M059J (cell line): ENCODE results near the gene PPP1R14D. TPM values are rescaled to one million over a fixed set of nuclear protein-coding genes. Genes with fewer than 3 reads are reported as not detected.

ENCODE experiments used
- DNase-seq: peaks from one replicate; pipeline ENCODE4 v3.0.0-alpha.2; 2012; ENCODE audit warnings: low read depth
- total RNA-seq: library from RNA; depleted of rRNA; stranded (reverse); fragments of >200 nt; shearing (Covaris generic); gene quantifications from 2 replicates; pipeline ENCODE4 v1.2.3, GENCODE V29; 2014

The PPP1R14D gene
- total RNA-seq, 1 experiment from 2014 or later = not detected

- DNase-seq = no peak
Observed at GRCh38 chr15:40852529-40852928, 24.0 kb upstream of the PPP1R14D start.

- DNase-seq = no peak
Observed at GRCh38 chr15:40850576-40851112, 22.1 kb upstream of the PPP1R14D start.

- peak; percentile 55 for DNase-seq
Observed at GRCh38 chr15:40847223-40847961, 18.9 kb upstream of the PPP1R14D start.

- DNase-seq = no peak
Observed at GRCh38 chr15:40846841-40847222, 18.3 kb upstream of the PPP1R14D start.

- peak; percentile 50 for DNase-seq
Observed at GRCh38 chr15:40845511-40846284, 17.2 kb upstream of the PPP1R14D start.

- no peak for DNase-seq
Observed at GRCh38 chr15:40845036-40845435, 16.5 kb upstream of the PPP1R14D start.

- DNase-seq = peak; percentile 18
Observed at GRCh38 chr15:40844696-40845030, 16.2 kb upstream of the PPP1R14D start.

GRCh38 chr15:40843885-40844695, 15.6 kb upstream of the PPP1R14D start, which contains the start of gene SPINT1:
SPINT1 (plus strand) TSS chr15:40844048; CDS start chr15:40844555, 507 bp downstream.
- DNase-seq = no peak

- no peak for DNase-seq
Observed at GRCh38 chr15:40843261-40843884, 14.9 kb upstream of the PPP1R14D start.

GRCh38 chr15:40841741-40842140, 13.2 kb upstream of the PPP1R14D start:
- DNase-seq = no peak

GRCh38 chr15:40838756-40839155, 10.2 kb upstream of the PPP1R14D start:
- no peak for DNase-seq

GRCh38 chr15:40836020-40836419, 7.5 kb upstream of the PPP1R14D start:
- no peak for DNase-seq

- no peak for DNase-seq
Observed at GRCh38 chr15:40832903-40833302, 4.4 kb upstream of the PPP1R14D start.

GRCh38 chr15:40831861-40832260, 3.4 kb upstream of the PPP1R14D start:
- no peak for DNase-seq

GRCh38 chr15:40830884-40831283, 2.4 kb upstream of the PPP1R14D start:
- no peak for DNase-seq

GRCh38 chr15:40829115-40829514, 607 bp upstream of the PPP1R14D start:
- DNase-seq = no peak

- peak; percentile 37 for DNase-seq
Observed at GRCh38 chr15:40826423-40827075, 2.0 kb downstream of the PPP1R14D start.

- peak; percentile 82 for DNase-seq
Observed at GRCh38 chr15:40825661-40826422, 2.7 kb downstream of the PPP1R14D start.

GRCh38 chr15:40823572-40824343, 4.8 kb downstream of the PPP1R14D start:
- no peak for DNase-seq
